GM12878 (cell line): Measurements from ENCODE around the gene PDX1. TPM values are rescaled to one million over a fixed set of nuclear protein-coding genes. Genes with fewer than 3 reads are reported as not detected.

Experiments used
- ATAC-seq: fragments of 200-7000 bp; cut with Tn5 transposase; 3 replicates; pipeline ENCODE4 v1.9.1; 2020; ENCODE audit warnings: mild to moderate bottlenecking, moderate library complexity
- BruUV-seq: library from RNA; stranded (reverse); fragments of 400-500 nt; replicated peaks from 2 replicates; lab custom pipeline; 2021; lab: Mats Ljungman, UMichigan
- CTCF ChIA-PET: fragments of 300-600 bp; sonication (Branson Sonifier 250); formaldehyde crosslinking; extraction: SDS; loops from one replicate; lab custom pipeline; 2021; ENCODE audit warnings: inconsistent platforms; lab: Yijun Ruan, JAX
- POLR2A ChIA-PET: fragments of 350-600 bp; formaldehyde crosslinking; extraction: SDS; loops from one replicate; lab custom pipeline; 2021; ENCODE audit warnings: inconsistent platforms; lab: Charles Lee
- RAD21 ChIA-PET: fragments of 300-600 bp; sonication (Branson Sonifier 250); formaldehyde crosslinking; loops from one replicate; lab custom pipeline; 2023; ENCODE audit warnings: antibody characterized with exemption; ENCODE audit not compliant: unreplicated experiment; lab: Charles Lee
- SMC1A ChIA-PET: fragments of 300-600 bp; sonication (Branson Sonifier 250); formaldehyde crosslinking; loops from one replicate; lab custom pipeline; 2023; ENCODE audit not compliant: unreplicated experiment, uncharacterized antibody; lab: Charles Lee
- DNase-seq: peaks from one replicate; pipeline ENCODE4 v3.0.0-alpha.2; 2011; ENCODE audit warnings: low read depth, low spot score
- FAIRE-seq: peaks from 3 replicates; lab custom pipeline; 2011; peaks lifted over from hg19 to GRCh38; lab: Jason Lieb, UNC
- H2AFZ ChIP-seq: 2 replicates; pipeline ENCODE4 v1.6.0; 2011; ENCODE audit warnings: low read depth, low read length, control low read depth; ENCODE audit not compliant: control insufficient read depth
- H3K27ac ChIP-seq: 2 replicates; pipeline ENCODE4 v1.5.1; 2011; ENCODE audit warnings: control low read depth; ENCODE audit not compliant: control insufficient read depth, insufficient read depth
- H3K27me3 ChIP-seq, 2 experiments: replicated peaks in 1 of 2; 2 replicates each; pipeline versions ENCODE4 v1.6.0 to v1.6.1; 2011; ENCODE audit warnings: low read length in 1 of 2; ENCODE audit not compliant: control insufficient read depth in 2 of 2, insufficient read depth in 2 of 2
- H3K36me3 ChIP-seq, 2 experiments: 2 replicates each; pipeline ENCODE4 v1.5.1; 2011; ENCODE audit warnings: low read length in 1 of 2; ENCODE audit not compliant: control insufficient read depth in 2 of 2, insufficient read depth in 2 of 2
- H3K4me1 ChIP-seq: 2 replicates; pipeline ENCODE4 v1.6.1; 2011; ENCODE audit warnings: mild to moderate bottlenecking, low read length, moderate library complexity, mixed read lengths; ENCODE audit not compliant: control insufficient read depth, insufficient read depth
- H3K4me2 ChIP-seq: 2 replicates; pipeline ENCODE4 v1.6.0; 2011; ENCODE audit warnings: control low read depth; ENCODE audit not compliant: control insufficient read depth, insufficient read depth
- H3K4me3 ChIP-seq: fragments of 200-600 bp; sonication (generic); 2 replicates; pipeline ENCODE4 v1.5.1; 2016
- H3K79me2 ChIP-seq: 2 replicates; pipeline ENCODE4 v1.6.0; 2011; ENCODE audit warnings: low read length; ENCODE audit not compliant: control insufficient read depth, insufficient read depth
- H3K9ac ChIP-seq: 2 replicates; pipeline ENCODE4 v1.8.0; 2011; ENCODE audit warnings: low read length, control low read depth, mixed read lengths; ENCODE audit not compliant: control insufficient read depth, insufficient read depth
- H3K9me3 ChIP-seq: replicated peaks from 3 replicates; pipeline ENCODE4 v1.5.1; 2011; ENCODE audit warnings: mild to moderate bottlenecking, low read length; ENCODE audit not compliant: control insufficient read depth, insufficient read depth
- H4K20me1 ChIP-seq: 2 replicates; pipeline ENCODE4 v1.6.0; 2011; ENCODE audit not compliant: control insufficient read depth, insufficient read depth
- BHLHE40 ChIP-seq, 2 experiments: fragments of 450-650 bp in 1 of 2; IDR thresholded peaks; 2 replicates each; pipeline ENCODE4 v1.6.1; 2011 to 2017; ENCODE audit warnings: low read depth in 2 of 2, borderline replicate concordance in 1 of 2, improper control_type of control experiment in 1 of 2, low read length in 1 of 2, mild to moderate bottlenecking in 1 of 2
- HDAC2 ChIP-seq: fragments of 200-600 bp; sonication (generic); IDR thresholded peaks from 2 replicates; pipeline ENCODE4 v1.6.1; 2017
- JUND ChIP-seq: IDR thresholded peaks from 2 replicates; pipeline ENCODE4 v1.6.1; 2012; ENCODE audit warnings: low read depth, mild to moderate bottlenecking, low read length, improper control_type of control experiment, moderate library complexity
- PAX8 ChIP-seq: fragments of 450-650 bp; IDR thresholded peaks from 2 replicates; pipeline ENCODE4 v1.6.1; 2017; ENCODE audit warnings: mild to moderate bottlenecking, moderate library complexity
- SMAD1 ChIP-seq: fragments of 450-650 bp; IDR thresholded peaks from 2 replicates; pipeline ENCODE4 v1.6.1; 2018; ENCODE audit warnings: mild to moderate bottlenecking, low read depth; ENCODE audit not compliant: partially characterized antibody
- SMC3 ChIP-seq: IDR thresholded peaks from 2 replicates; pipeline ENCODE4 v1.6.1; 2011; ENCODE audit warnings: low read length, improper control_type of control experiment, borderline replicate concordance
- SREBF2 ChIP-seq: IDR thresholded peaks from 2 replicates; pipeline ENCODE4 v1.6.1; 2012; ENCODE audit warnings: mild to moderate bottlenecking, low read length
- ZSCAN29 ChIP-seq: fragments of 450-650 bp; IDR thresholded peaks from 2 replicates; pipeline ENCODE4 v1.6.1; 2017; ENCODE audit warnings: mild to moderate bottlenecking, moderate library complexity
- WGBS: methylation state at CpG from one replicate; pipeline ENCODE4 v1.1.6; 2016; ENCODE audit warnings: low lambda C conversion rate; ENCODE audit not compliant: insufficient replicate concordance, insufficient coverage; ENCODE audit errors: missing lambda C conversion rate; 5-methylcytosine and 5-hydroxymethylcytosine counted together
- in situ Hi-C: fragments of 300-500 bp; cut with MboI; formaldehyde crosslinking; loops from 9 replicates; pipeline ENCODE4 v1.14.3; 2018; ENCODE audit warnings: mixed read lengths
- intact Hi-C: fragments of 100-400 bp; cut with micrococcal nuclease; formaldehyde crosslinking; loops from one replicate; pipeline ENCODE4 v1.14.2; 2022; ENCODE audit not compliant: unreplicated experiment
- polyA plus RNA-seq, 11 experiments: library from polyadenylated mRNA; depleted of rRNA in 4 of 11; unstranded in 6 of 11; stranded (reverse) in 5 of 11; fragments of >200 nt; fragmentation: Nextera tagmentation in 4 of 11; fragmentation: Illumina TruSeq in 1 of 11; extraction: Ambion mirVana in 4 of 11; extraction: Trizol in 1 of 11; gene quantifications; 1 replicate in 1 of 11; 2 replicates in 10 of 11; pipeline versions ENCODE4 v1.2.1 to v1.2.3, GENCODE V29; 2011 to 2016; ENCODE audit warnings: inconsistent platforms in 2 of 11, missing spikeins in 2 of 11, low read depth in 1 of 11
- total RNA-seq, 4 experiments: library from RNA; depleted of rRNA in 3 of 4; stranded (reverse); fragments of >200 nt in 3 of 4; fragmentation: Illumina TruSeq in 1 of 4; extraction: Trizol in 1 of 4; gene quantifications; 2 replicates each; pipeline versions ENCODE4 v1.2.1 to v1.2.3, GENCODE V29; 2013 to 2021
- TF ChIP-seq, protein P1 (sequence below): IDR thresholded peaks from 2 replicates; pipeline ENCODE4 v1.6.1; 2012; ENCODE audit warnings: mild to moderate bottlenecking, low read depth, low read length
- TF ChIP-seq, protein P2 (sequence below): fragments of 450-650 bp; IDR thresholded peaks from 2 replicates; pipeline ENCODE4 v1.6.1; 2016; ENCODE audit warnings: mild to moderate bottlenecking

PDX1 gene
- total and polyA plus RNA-seq, 10 of the 15 experiments (the other 5 are each of a cell fraction or from before 2014, with no cell fraction given), result 0.02 to 0.03 TPM; not detected in 8

DNA sequence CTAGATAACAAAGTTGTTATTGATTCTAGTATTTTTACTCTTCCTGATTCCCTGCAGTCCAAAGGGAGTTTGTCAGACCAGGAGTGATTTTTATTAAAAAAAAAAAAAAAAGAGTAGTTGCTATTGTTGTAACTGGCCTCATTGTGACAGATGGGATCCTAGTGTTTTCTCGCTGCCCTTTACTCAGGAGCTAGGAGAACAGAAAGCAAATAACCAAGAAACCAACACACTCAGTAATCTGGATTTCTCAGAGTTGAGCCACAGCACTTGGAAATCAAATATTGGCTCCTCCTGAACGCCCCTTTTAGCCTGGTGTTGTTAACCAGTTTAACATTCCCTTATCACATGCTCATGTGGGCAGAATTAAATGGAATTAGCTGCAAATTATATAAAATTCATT is 8.3 kb upstream of the PDX1 start:
- BruUV-seq, result no TSS peak
- ATAC-seq (no peak), FAIRE-seq (no peak), DNase-seq (no peak)
- CTCF ChIA-PET, result interaction anchor here (1.3 kb wide), 2 partner anchors 9 to 42 kb away, joined by 3 to 6 read pairs; partner anchors contain the start of gene PDX1
- H3K4me2 ChIP-seq, result no peak overlapping the region
- no peaks in the 10 kb centered on the region for H3K9me3 ChIP-seq
- intact Hi-C loops, result no loop called here
- H3K27ac ChIP-seq, result no peak overlapping the region
- H2AFZ ChIP-seq, result no peak overlapping the region
- WGBS, result 0% methylated on average over 2 of the region's 2 CpGs
- no peaks in the 10 kb centered on the region for H3K79me2 ChIP-seq
- peaks cover 0 to 4% of the 10 kb centered on the region in 2 experiments; a peak in 2 of 4 replicates for H3K27me3 ChIP-seq
- SMC1A ChIA-PET, result interaction anchor here (0.7 to 0.8 kb wide), 2 partner anchors 42 to 523 kb away, joined by 3 read pairs; no protein-coding TSS in a partner anchor
- no peaks in the 10 kb centered on the region for H4K20me1 ChIP-seq
- RAD21 ChIA-PET, result interaction anchor here (0.7 to 1.3 kb wide), 2 partner anchors 22 to 81 kb away, joined by 3 read pairs; no protein-coding TSS in a partner anchor
- TF ChIP-seq PAX8 (no peak), SMC3 (no peak), HDAC2 (no peak), ZSCAN29 (no peak), SMAD1 (no peak), BHLHE40 (IDR thresholded peaks at IDR 0.05; ENCODE audit: borderline replicate concordance in 1 of 2, low read depth in 2 of 2, low read length in 1 of 2) (no peak), JUND (no peak), SREBF2 (no peak)
- TF ChIP-seq, protein P1, sequence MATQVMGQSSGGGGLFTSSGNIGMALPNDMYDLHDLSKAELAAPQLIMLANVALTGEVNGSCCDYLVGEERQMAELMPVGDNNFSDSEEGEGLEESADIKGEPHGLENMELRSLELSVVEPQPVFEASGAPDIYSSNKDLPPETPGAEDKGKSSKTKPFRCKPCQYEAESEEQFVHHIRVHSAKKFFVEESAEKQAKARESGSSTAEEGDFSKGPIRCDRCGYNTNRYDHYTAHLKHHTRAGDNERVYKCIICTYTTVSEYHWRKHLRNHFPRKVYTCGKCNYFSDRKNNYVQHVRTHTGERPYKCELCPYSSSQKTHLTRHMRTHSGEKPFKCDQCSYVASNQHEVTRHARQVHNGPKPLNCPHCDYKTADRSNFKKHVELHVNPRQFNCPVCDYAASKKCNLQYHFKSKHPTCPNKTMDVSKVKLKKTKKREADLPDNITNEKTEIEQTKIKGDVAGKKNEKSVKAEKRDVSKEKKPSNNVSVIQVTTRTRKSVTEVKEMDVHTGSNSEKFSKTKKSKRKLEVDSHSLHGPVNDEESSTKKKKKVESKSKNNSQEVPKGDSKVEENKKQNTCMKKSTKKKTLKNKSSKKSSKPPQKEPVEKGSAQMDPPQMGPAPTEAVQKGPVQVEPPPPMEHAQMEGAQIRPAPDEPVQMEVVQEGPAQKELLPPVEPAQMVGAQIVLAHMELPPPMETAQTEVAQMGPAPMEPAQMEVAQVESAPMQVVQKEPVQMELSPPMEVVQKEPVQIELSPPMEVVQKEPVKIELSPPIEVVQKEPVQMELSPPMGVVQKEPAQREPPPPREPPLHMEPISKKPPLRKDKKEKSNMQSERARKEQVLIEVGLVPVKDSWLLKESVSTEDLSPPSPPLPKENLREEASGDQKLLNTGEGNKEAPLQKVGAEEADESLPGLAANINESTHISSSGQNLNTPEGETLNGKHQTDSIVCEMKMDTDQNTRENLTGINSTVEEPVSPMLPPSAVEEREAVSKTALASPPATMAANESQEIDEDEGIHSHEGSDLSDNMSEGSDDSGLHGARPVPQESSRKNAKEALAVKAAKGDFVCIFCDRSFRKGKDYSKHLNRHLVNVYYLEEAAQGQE, result no peak
- TF ChIP-seq, protein P2, sequence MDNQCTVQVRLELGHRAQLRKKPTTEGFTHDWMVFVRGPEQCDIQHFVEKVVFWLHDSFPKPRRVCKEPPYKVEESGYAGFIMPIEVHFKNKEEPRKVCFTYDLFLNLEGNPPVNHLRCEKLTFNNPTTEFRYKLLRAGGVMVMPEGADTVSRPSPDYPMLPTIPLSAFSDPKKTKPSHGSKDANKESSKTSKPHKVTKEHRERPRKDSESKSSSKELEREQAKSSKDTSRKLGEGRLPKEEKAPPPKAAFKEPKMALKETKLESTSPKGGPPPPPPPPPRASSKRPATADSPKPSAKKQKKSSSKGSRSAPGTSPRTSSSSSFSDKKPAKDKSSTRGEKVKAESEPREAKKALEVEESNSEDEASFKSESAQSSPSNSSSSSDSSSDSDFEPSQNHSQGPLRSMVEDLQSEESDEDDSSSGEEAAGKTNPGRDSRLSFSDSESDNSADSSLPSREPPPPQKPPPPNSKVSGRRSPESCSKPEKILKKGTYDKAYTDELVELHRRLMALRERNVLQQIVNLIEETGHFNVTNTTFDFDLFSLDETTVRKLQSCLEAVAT, result no peak
- no peaks in the 10 kb centered on the region for H3K4me1 ChIP-seq
- in situ Hi-C loops, result no loop called here
- no peaks in the 10 kb centered on the region for H3K36me3 ChIP-seq
- POLR2A ChIA-PET, result interaction anchor here (0.7 kb wide), 1 partner anchor 469 kb away, joined by 3 read pairs; no protein-coding TSS in a partner anchor
- no peak overlapping the region for H3K9ac ChIP-seq
- H3K4me3 ChIP-seq, result no peak overlapping the region
